LNCaP clone FGC (cell line): ENCODE data around the gene PLPPR1.

Experiments
- DNase-seq: peaks from one replicate; pipeline ENCODE4 v3.0.0-alpha.2; 2011; ENCODE audit warnings: low read depth
- H3K4me3 ChIP-seq: 2 replicates; pipeline ENCODE4 v1.5.1; 2011; ENCODE audit warnings: mild to moderate bottlenecking, low read depth, low read length, control low read depth
- TF ChIP-seq, protein P1 (sequence below): IDR thresholded peaks from 2 replicates; pipeline ENCODE4 v1.5.1; 2012; ENCODE audit warnings: mild to moderate bottlenecking; ENCODE audit not compliant: control insufficient read depth, insufficient read depth; ENCODE audit errors: extremely low read depth

The PLPPR1 gene

DNA sequence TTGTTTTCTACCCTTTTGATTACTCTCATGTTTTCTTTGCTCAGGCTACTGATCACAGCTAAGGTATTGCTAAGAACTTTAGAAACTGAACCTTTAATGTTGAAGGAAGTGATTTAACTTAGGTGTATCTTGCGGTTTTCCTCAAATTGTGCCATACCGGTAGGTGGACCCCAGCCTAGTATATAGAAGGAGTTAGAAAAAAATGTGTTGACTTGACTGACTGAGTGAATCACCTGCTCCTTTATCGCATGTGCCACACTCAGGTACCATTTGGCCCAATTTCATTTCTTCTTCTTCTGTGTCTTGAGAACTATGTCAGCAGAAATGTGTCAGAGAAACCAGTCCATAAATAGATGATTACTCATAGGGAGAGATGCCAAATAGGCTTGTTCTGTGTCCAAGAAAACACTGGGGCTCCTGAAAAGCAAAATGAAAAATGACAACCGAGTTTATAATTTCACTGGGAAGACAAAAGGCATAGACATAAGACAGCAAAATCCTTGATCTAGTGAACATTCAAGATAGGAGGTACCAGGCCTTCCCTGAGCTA lies 19.4 kb downstream of the PLPPR1 start:
- H3K4me3 ChIP-seq = no peak overlapping the region
- TF ChIP-seq, protein P1, sequence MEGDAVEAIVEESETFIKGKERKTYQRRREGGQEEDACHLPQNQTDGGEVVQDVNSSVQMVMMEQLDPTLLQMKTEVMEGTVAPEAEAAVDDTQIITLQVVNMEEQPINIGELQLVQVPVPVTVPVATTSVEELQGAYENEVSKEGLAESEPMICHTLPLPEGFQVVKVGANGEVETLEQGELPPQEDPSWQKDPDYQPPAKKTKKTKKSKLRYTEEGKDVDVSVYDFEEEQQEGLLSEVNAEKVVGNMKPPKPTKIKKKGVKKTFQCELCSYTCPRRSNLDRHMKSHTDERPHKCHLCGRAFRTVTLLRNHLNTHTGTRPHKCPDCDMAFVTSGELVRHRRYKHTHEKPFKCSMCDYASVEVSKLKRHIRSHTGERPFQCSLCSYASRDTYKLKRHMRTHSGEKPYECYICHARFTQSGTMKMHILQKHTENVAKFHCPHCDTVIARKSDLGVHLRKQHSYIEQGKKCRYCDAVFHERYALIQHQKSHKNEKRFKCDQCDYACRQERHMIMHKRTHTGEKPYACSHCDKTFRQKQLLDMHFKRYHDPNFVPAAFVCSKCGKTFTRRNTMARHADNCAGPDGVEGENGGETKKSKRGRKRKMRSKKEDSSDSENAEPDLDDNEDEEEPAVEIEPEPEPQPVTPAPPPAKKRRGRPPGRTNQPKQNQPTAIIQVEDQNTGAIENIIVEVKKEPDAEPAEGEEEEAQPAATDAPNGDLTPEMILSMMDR = no peak
- no peak for DNase-seq

GRCh38 chr9:101050650-101051049 lies 22.1 kb downstream of the PLPPR1 start:
- H3K4me3 ChIP-seq = no peak overlapping the region
- DNase-seq = no peak
- TF ChIP-seq, protein P1 = no peak

DNA sequence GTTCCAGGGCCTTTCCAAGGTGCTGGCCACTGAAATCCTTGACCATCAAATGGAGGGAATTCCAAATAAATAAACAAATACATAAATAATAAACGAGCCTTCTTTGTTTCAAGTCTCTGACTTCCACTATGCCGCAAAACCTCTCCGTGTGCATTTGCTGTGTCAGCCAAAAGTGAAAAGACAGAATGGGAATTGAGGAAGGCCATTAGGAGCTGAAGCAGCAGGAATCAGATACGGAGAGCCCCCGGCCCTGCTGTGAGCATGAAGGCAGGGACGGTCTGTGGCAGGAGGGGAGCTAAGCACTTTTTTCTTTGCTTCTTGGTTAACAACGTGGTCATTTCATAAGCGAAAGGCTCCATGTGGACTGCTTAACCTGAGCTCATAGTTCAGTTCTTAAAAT lies 26.1 kb downstream of the PLPPR1 start:
- DNase-seq = no peak
- TF ChIP-seq, protein P1 = no peak
- H3K4me3 ChIP-seq = no peak overlapping the region

DNA sequence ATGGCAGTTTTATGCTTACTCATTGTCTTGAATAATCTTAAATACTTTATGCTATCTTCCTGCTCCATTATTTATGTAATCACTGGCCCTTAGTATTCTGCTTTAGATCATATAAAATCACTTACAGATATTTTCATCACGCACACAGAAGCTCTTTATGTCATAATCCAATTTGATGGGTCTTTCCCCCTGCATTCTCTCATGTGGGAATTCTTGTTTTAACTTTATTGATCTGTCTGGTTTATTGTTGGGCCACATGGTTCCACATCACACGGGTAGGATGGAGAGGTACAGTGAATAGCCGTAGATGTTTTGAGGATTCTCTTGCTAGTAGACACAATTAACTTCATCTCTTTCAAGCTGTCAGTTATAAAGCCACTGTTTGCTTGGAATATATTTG lies 27.0 kb downstream of the PLPPR1 start:
- no peak for DNase-seq
- no peak overlapping the region for H3K4me3 ChIP-seq
- TF ChIP-seq, protein P1 = no peak

DNA sequence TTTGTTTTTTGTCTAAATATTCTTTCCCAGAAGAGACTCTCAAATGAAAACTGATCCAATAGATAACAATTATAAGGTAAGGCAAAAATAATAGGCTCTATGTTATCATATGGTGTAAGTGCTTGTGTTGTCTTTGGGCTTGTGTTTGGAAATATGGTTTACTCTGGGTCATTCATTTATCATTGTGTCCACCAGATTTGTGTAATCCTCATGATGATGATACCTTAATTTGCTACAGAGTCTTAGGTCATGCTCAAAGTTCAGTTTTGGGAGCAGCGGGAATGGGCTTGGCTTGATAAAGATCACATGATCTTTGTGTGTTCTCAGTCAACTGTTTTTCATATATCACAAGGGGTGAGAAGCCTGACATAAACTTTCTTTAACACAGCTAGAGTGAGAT lies 34.2 kb downstream of the PLPPR1 start:
- no peak for DNase-seq
- H3K4me3 ChIP-seq = no peak overlapping the region
- TF ChIP-seq, protein P1 = no peak

- TF ChIP-seq, protein P1 = no peak
- DNase-seq = no peak
- no peak overlapping the region for H3K4me3 ChIP-seq
Observed at GRCh38 chr9:101063192-101063591, 34.7 kb downstream of the PLPPR1 start.

DNA sequence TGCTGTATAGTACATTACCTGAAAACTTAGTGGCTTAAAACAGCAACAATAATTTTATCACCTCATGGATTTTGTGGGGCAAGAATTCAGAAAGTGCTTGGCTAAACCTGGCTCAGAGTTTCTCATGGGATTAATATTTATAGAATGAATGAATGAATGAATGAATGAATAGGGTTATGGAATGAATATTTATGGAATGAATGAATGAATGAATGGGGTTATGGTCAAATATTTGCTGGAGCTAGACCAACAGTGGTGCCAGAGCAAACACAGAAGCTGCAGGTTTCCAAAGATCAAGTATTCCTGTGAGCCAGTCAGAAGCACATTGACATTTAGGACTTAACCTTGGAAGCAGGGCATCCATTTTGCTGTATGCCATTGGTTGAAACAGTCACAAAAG lies 35.7 kb downstream of the PLPPR1 start:
- TF ChIP-seq, protein P1 = no peak
- H3K4me3 ChIP-seq = no peak overlapping the region
- no peak for DNase-seq
